Cardiac septum (tissue), 1 donor: ENCODE results near the gene SLC20A1. TPM values are rescaled to one million over a fixed set of nuclear protein-coding genes. Genes with fewer than 3 reads are reported as not detected.
"Not testable (repeated sequence)": the region's sequence is repeated elsewhere in the genome, so short reads cannot be mapped to it uniquely, and the experiment has no call there.

Experiments
- DNase-seq: peaks from one replicate; pipeline ENCODE4 v3.0.0-alpha.2; 2020; ENCODE audit warnings: low spot score
- intact Hi-C: fragments of 100-400 bp; cut with DNase I; formaldehyde crosslinking; loops from one replicate; pipeline ENCODE4 v1.14.0; 2022
- total RNA-seq: library from RNA; stranded (reverse); fragmentation: NEBNext Ultra II Directional; extraction: Animal tissue kit (Norgen Biotek cat#: 25700); gene quantifications from one replicate; pipeline ENCODE4 v1.2.1, GENCODE V29; 2021
- donor health status: DM: no; HTN: no; CAD: no.

The SLC20A1 gene
- total RNA-seq, 1 donor from 2014 or later: 26.1 TPM

DNA sequence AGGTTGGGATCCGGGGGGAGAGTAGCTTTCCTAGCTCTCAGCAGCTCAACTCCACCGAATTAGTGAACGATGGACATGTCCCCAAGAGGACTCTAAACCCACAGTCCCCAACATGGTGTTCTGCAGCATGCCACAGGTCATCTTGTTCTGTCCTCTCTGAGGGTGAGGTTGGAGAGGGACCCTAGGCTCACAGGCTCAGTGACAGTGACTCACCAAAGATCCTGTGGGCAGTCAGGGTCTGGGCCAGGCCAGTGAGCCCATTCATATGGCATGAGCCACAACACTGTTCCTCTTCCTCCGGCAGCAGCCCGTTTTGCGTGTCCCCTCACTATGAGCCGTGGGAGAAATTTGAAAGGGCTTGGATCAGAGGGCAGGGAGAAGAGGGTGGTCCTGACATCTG lies 2.8 kb upstream of the SLC20A1 start:
- no peak for DNase-seq
- intact Hi-C loops: no loop called here

DNA sequence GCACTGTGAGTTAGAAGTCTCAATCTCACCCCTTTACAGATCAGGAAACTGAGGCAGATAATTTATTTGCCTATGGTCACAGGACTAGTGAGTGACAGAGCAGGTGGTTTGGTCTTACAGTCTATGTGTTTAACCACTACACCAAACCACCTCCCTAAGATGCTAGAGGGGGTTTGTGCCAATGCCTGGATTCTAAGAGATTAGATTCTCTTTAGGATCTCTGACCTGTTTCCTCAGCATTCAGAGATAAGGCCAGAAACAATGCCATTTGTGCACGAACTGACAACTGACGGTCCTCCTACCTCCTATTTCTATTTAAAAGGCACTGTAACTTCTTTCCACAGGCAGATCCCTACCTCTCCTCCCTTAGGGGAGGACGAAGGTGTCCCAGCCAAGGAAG lies 2.3 kb upstream of the SLC20A1 start:
- intact Hi-C loops: no loop called here
- no peak for DNase-seq

DNA sequence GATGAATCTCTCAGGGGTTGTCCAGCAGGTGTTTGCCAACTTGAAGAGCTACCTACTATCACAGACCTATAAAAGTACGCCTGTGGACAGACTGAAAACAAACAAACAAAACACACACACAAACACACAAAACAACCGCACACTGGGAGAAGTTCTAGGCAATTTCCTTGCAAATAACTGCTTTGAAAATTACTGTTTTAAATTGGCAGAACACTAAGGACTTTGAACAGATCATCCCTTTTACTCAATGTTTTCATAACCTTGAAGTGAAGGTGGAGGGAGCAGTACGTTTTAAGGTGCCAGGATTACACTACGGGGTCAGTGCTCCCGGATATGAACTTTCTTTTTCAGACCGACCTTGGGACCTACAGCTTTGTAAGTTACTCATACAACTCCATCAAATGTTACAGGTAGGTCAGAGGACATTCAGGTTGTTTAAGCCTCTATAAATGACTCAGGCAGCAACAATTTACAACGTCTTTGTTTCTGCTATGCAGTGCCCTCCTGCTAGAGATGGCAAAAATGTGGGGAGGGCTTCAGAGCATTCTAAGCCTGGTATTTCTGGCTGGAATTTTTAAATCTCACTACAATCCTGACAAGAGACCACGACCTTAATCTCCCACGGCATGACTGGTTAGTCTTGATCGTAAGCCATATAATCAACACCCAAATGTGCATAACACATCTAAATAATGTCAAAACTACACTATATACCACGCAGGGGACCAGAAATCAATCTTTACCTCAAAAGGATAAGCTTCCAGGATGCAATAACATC lies 1.4 kb upstream of the SLC20A1 start:
- intact Hi-C loops: no loop called here

DNA sequence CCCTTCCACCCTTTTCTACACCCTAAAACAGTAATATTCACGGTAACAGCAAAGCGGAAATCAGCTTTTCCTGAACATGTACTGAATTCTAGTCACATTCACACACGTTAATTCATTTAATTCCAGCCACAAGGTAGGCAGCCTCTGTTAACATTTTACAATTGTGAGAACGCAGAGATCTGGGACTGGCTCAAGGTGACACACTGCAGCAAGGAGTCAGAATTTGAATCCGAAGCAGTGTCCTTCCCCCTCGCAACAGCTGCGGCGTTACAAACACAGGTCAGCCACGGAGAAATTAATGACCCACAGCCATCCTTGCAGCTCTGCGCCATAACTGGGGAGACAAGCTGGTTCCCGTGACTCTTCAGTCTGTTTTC lies 818 bp upstream of the SLC20A1 start:
- no peak for DNase-seq
- intact Hi-C loops: loop anchor here (1.0 kb wide), 1 partner anchor 19 kb away; no protein-coding TSS in a partner anchor

More for the DNA sequence above, 1.4 kb upstream of the SLC20A1 start:
- DNase-seq: no peak

DNA sequence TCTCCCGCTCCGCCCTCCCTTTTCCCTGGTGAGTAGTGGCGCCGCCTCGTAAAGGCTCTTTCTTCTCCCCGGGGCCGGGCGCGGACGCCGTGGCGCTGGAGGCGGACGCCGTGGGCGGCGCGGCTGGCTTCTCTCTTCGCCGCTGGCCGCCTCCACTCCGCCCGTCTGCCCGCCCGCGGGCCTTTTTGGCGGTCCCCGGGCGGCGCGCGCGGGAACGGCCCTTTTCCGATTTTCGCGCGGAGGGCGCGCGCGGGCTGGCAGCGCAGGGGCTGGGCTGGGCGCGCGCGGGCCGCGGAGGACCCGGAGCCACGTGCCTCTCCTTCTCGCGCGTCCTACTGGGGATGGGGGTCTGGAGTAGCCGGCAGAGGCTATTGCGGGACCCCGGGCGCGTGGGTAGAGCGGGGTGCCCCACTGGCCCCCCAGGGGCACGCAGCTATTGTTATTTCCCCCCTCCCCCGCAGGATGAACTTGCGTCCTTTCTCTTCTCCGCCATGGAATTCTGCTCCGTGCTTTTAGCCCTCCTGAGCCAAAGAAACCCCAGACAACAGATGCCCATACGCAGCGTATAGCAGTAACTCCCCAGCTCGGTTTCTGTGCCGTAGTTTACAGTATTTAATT lies 472 bp downstream of the SLC20A1 start:
- no peak for DNase-seq

DNA sequence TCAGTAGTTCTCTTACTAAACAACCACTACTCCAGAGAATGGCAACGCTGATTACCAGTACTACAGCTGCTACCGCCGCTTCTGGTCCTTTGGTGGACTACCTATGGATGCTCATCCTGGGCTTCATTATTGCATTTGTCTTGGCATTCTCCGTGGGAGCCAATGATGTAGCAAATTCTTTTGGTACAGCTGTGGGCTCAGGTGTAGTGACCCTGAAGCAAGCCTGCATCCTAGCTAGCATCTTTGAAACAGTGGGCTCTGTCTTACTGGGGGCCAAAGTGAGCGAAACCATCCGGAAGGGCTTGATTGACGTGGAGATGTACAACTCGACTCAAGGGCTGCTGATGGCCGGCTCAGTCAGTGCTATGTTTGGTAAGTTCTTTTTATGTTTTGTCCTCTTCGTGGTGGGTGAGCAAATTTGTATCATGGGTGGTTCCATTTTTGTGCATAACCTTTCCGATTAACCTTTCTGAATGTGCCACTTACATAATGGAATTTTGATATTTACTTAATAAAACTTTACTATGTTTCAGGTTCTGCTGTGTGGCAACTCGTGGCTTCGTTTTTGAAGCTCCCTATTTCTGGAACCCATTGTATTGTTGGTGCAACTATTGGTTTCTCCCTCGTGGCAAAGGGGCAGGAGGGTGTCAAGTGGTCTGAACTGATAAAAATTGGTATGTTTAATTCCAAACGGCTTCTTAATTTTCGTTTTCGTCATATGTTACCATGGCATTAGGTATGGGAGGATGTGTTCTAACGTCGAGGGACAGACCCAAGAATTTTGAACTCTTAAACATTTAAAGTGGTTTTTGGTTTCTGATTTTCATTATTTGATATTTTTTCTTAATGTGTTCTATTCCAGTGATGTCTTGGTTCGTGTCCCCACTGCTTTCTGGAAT lies 1.3 kb downstream of the SLC20A1 start:
- DNase-seq: no peak
- intact Hi-C loops: no loop called here

More for the DNA sequence above, 472 bp downstream of the SLC20A1 start:
- intact Hi-C loops: no loop called here

DNA sequence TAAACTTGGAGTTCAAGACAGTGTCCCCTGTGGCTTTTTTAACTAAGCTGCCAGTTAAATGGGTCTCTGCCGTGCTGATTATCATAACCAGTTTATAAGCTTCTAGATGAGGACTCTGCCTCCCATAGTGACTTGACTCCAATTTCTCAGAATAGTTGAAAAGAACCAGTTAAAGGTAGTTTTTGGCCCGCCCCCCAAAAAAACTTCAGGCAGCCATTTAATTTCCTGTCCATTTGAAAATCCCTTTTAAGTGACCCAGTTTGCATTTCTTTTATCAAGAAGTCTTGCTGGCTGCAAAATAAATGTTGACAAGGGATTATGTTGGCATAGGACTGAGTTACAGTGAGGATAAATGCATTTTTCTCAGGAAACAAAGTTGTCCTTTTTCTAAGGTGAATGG lies 2.3 kb downstream of the SLC20A1 start:
- intact Hi-C loops: no loop called here
- no peak for DNase-seq

DNA sequence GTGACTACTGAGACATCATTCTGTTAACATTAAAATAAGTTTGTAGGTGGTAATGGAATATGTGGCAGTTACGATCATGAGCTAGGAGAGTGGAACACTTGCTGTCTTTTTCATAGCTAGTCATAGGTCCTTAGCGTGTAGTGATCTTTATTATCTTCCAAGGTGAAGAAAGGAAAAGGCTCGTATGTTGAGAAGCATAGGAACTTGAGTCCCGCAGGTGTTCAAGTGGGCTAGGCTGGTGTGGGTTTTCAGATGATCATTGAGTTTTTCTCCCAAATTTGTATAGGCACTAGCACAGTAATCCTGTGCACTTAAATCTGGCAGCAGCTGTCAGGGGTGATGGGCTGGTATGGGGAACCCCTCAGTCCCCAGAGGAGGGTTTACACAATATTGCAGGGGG lies 10.9 kb downstream of the SLC20A1 start:
- intact Hi-C loops: no loop called here
- no peak for DNase-seq

DNA sequence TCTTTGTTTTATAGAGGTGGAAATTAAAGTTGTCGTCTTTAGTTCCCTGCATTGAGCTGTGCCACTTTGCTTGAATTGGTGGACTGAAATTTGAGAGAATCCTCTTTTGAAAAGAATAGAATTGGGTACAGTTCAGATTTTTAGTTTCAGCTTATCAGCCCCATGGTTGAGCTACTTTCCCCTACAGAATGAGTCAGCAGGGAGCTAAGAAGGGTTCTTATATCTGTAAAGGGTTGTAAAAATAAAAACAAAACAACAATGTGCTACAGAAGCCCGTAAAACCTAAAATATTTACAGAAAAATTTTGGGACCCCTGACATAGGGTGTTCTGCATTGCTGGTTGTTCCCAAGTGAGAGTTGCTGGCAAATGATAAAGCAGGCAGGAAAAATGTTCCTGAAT lies 12.6 kb downstream of the SLC20A1 start:
- intact Hi-C loops: no loop called here
- DNase-seq: no peak

DNA sequence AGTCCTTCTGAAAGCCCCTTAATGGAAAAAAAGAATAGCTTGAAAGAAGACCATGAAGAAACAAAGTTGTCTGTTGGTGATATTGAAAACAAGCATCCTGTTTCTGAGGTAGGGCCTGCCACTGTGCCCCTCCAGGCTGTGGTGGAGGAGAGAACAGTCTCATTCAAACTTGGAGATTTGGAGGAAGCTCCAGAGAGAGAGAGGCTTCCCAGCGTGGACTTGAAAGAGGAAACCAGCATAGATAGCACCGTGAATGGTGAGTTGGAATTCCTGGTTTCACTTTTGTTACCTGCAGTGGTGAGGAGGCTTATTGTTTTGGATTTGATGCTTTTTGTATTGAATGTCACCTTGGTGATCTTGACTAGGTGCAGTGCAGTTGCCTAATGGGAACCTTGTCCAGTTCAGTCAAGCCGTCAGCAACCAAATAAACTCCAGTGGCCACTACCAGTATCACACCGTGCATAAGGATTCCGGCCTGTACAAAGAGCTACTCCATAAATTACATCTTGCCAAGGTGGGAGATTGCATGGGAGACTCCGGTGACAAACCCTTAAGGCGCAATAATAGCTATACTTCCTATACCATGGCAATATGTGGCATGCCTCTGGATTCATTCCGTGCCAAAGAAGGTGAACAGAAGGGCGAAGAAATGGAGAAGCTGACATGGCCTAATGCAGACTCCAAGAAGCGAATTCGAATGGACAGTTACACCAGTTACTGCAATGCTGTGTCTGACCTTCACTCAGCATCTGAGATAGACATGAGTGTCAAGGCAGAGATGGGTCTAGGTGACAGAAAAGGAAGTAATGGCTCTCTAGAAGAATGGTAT lies 13.3 kb downstream of the SLC20A1 start:
- no peak for DNase-seq
- intact Hi-C loops: no loop called here

DNA sequence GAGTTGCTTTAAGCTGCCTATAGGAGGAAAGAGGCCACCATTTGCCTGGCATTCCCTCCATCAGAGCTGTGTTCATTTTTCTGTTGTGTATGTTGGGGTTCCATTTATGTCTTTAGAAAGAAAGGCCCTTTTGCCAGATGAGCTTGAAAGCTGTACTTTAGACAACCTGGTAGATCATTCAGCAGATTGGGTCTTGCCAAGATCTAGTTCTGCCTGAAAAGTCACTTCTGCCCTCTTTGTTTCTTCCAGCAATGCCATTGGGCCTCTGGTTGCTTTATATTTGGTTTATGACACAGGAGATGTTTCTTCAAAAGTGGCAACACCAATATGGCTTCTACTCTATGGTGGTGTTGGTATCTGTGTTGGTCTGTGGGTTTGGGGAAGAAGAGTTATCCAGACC lies 14.4 kb downstream of the SLC20A1 start:
- intact Hi-C loops: no loop called here

DNA sequence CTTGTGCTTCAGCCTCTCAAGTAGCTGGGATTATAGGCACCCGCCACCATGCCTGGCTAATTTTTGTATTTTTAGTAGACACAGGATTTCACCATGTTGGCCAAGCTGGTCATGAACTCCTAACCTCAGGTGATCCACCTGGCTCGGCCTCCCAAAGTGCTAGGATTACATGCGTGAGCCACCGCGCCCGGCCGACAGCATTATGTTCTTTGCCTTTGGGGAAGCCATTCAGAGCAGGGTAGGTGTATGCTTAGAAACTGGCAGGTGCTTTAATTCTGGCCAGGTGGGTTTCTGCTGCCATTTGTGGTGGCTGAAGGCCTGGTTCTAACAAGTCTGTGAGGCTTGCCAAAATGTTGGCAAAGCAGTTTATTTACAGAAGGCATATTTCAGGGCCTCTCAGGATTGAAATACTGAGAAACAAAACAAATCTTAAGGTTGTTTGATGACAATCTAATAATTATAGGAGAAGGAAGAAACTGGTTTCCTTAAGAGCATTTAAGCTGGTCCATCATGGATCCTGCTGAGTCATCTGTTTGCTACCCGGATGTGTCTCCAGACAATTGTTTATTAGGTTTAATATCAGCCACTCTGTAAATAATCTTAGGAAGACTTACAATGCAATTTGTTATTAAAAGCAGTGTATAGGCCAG lies 16.0 kb downstream of the SLC20A1 start:
- DNase-seq: no peak
- intact Hi-C loops: no loop called here

More for the DNA sequence above, 14.4 kb downstream of the SLC20A1 start:
- no peak for DNase-seq

DNA sequence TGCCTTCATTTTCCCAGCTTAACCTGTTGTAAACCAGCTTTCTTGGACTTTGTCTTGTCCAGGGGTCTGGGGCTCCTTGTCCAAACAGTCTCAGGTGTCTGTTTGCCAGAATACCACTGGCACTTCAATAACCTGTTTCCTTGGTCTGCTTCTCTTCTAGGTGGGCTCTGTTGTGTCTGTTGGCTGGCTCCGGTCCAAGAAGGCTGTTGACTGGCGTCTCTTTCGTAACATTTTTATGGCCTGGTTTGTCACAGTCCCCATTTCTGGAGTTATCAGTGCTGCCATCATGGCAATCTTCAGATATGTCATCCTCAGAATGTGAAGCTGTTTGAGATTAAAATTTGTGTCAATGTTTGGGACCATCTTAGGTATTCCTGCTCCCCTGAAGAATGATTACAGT lies 17.0 kb downstream of the SLC20A1 start:
- intact Hi-C loops: no loop called here
- no peak for DNase-seq

DNA sequence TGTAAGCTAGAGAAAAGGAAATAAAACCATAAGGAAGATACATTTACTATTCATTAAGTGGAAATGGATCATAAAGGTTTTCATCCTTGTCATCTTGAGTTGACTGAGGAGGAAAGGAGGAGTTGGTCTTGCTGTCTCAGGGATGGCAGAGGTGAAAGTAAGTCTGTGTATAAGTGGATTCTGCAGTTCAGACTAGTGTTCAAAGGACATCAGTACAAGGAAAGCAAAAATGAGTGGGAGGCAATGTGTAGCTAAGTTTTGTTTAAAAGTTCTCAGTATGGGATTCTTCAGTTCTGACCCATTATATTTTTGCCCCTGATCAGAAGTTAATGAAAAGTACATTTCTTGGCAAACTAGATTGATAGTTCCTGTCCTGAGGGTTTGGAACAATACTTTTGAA lies 18.9 kb downstream of the SLC20A1 start:
- intact Hi-C loops: no loop called here
- no peak for DNase-seq

DNA sequence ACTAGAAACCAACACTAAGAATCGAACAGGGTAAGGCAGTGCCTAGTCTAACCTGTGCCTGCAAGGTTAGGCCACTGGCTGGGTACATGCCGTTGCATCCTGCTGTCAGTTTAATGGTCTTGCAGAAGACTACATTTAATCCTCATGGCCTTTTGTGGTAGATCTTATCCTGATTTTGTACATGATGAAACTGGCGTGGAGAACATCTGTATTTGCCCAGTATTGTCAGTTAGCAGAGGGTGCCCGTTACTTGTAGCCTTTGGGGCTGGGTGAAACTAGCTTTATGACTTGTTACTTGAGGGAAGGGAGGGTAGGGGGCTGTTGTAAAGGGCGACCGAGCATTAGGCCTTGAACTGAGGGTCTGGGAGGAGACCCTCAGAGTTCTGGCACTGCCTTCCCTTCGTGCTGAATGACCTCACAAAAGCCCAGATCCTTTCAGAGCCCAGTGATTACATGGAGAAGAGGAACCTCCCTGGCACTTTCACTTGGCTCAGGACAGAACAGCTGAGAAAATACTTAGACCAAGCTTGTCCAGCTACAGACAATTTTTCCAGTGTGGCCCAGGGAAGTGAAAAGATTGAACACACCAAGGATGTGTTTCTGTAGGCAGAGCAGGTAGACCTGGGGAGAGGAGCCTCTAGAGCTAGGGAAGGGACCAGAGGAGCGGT lies 19.5 kb downstream of the SLC20A1 start:
- intact Hi-C loops: no loop called here
- DNase-seq: no peak

DNA sequence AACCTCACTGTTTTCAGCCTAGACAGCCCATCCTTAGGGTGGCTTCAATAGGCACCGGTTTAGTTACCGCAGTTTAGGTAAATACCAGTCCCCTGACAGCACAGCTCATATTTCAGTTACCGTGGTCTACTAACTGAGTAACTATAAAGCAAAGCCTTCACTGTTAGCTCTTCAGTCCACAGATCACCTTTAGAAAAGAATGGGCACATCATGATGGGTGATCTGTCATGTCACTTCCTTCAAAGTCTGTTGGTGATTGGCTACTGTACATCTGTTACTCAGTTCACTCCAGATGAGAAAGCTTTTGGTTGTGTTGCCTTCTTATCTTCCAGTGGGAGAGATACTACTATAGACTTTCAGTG lies 21.0 kb downstream of the SLC20A1 start:
- intact Hi-C loops: no loop called here
- no peak for DNase-seq

DNA sequence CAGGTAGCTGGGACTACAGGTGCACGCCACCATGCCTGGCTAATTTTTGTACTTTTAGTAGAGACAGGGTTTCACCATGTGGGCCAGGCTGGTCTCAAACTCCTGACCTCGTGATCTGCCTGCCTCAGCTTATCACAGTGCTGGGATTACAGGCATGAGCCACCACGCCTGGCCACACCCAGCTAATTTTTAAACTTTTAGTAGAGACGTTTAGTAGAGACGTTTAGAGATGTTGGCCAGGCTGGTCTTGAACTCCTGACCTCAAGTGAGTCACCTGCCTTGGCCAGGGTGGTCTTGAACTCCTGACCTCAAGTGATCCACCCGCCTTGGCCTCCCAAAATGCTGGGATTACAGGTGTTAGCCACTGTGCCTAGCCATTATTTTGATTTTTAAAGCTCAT lies 21.8 kb downstream of the SLC20A1 start:
- DNase-seq, intact Hi-C loops: not testable (repeated sequence)

DNA sequence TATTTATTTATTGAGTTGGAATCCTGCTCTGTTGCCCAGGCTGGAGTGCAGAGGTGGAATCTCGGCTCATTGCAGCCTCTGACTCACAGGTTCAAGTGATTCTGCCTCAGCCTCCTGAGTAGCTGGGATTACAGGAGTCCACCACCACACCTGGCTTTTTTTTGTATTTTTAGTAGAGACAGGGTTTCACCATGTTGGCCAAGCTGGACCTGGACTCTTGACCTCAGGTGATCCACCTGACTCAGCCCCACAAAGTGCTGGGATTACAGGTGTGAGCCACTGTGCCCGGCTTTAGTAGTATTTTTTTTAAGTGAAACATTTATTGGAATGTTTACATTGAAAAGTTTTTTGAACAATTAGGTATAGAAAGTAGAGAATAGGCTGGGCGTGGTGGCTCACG lies 23.9 kb downstream of the SLC20A1 start:
- no peak for DNase-seq
- intact Hi-C loops: no loop called here
